WTC11 (cell line): ENCODE results near the gene ABHD4. TPM values are rescaled to one million over a fixed set of nuclear protein-coding genes. Genes with fewer than 3 reads are reported as not detected.

Experiments
- ATAC-seq: fragments of 200-7000 bp; cut with Tn5 transposase; 2 replicates; pipeline ENCODE4 v1.10.0; 2021; ENCODE audit warnings: mild to moderate bottlenecking, moderate library complexity
- CTCF ChIA-PET: fragments of 300-600 bp; sonication (Branson Sonifier 250); formaldehyde crosslinking; loops from one replicate; lab custom pipeline; 2021; ENCODE audit warnings: antibody characterized with exemption; lab: Charles Lee
- POLR2A ChIA-PET: fragments of 350-600 bp; sonication (Branson Sonifier 250); formaldehyde crosslinking; loops from one replicate; lab custom pipeline; 2021; ENCODE audit warnings: antibody characterized with exemption; lab: Charles Lee
- DNase-seq: peaks from one replicate; pipeline ENCODE4 v3.0.0; 2021; ENCODE audit warnings: low spot score
- H3K27ac Mint-ChIP-seq: 2 replicates; pipeline ENCODE4 v1.8.0; 2021; ENCODE audit warnings: mixed read lengths
- H3K27me3 Mint-ChIP-seq: 2 replicates; pipeline ENCODE4 v1.8.0; 2021; ENCODE audit warnings: low read depth, mild to moderate bottlenecking, moderate library complexity, mixed read lengths
- H3K36me3 Mint-ChIP-seq: 2 replicates; pipeline ENCODE4 v1.8.0; 2021; ENCODE audit warnings: mixed read lengths
- H3K4me1 Mint-ChIP-seq: 2 replicates; pipeline ENCODE4 v1.8.0; 2022; ENCODE audit warnings: mixed read lengths
- H3K4me3 Mint-ChIP-seq: 2 replicates; pipeline ENCODE4 v1.8.0; 2021; ENCODE audit warnings: mild to moderate bottlenecking, moderate library complexity, mixed read lengths
- H3K9me3 Mint-ChIP-seq: 2 replicates; pipeline ENCODE4 v1.8.0; 2021; ENCODE audit warnings: mixed read lengths
- AFF4 ChIP-seq: sonication (generic); formaldehyde crosslinking; IDR thresholded peaks from 2 replicates; pipeline ENCODE4 v1.8.1; 2023; ENCODE audit warnings: mild to moderate bottlenecking, missing genetic modification reagents, borderline replicate concordance
- ATF1 ChIP-seq: sonication (generic); formaldehyde crosslinking; IDR thresholded peaks from 2 replicates; pipeline ENCODE4 v1.8.1; 2023; ENCODE audit warnings: mild to moderate bottlenecking, moderate library complexity, missing genetic modification reagents
- ELF4 ChIP-seq: sonication (generic); formaldehyde crosslinking; IDR thresholded peaks from 2 replicates; pipeline ENCODE4 v1.8.1; 2022; ENCODE audit warnings: low read depth, mild to moderate bottlenecking, moderate library complexity, missing genetic modification reagents
- EMX1 ChIP-seq: fragments of 250-450 bp; sonication (Bioruptor Pico); IDR thresholded peaks from 2 replicates; pipeline ENCODE4 v1.8.0; 2021; ENCODE audit warnings: mild to moderate bottlenecking
- ESRRA ChIP-seq: sonication (generic); formaldehyde crosslinking; IDR thresholded peaks from 2 replicates; pipeline ENCODE4 v1.8.1; 2022; ENCODE audit warnings: mild to moderate bottlenecking, missing genetic modification reagents, borderline replicate concordance
- NR3C1 ChIP-seq: sonication (generic); formaldehyde crosslinking; conservative IDR thresholded peaks from 2 replicates; pipeline ENCODE4 v1.8.1; 2023; ENCODE audit warnings: low read depth, mild to moderate bottlenecking, missing genetic modification reagents
- ZNF263 ChIP-seq: sonication (generic); formaldehyde crosslinking; IDR thresholded peaks from 2 replicates; pipeline ENCODE4 v1.8.1; 2022; ENCODE audit warnings: low read depth, mild to moderate bottlenecking, moderate library complexity, missing genetic modification reagents
- ZNF396 ChIP-seq: fragments of 250-450 bp; sonication (Bioruptor Pico); IDR thresholded peaks from 2 replicates; pipeline ENCODE4 v1.8.0; 2021; ENCODE audit warnings: mild to moderate bottlenecking, moderate library complexity, borderline replicate concordance
- ZNF671 ChIP-seq: fragments of 250-450 bp; sonication (Bioruptor Pico); IDR thresholded peaks from 2 replicates; pipeline ENCODE4 v1.8.0; 2021; ENCODE audit warnings: mild to moderate bottlenecking
- total RNA-seq: library from RNA; stranded (reverse); gene quantifications from 3 replicates; pipeline ENCODE4 v1.2.3, GENCODE V29; 2021
- TF ChIP-seq, protein P1 (sequence below): sonication (generic); formaldehyde crosslinking; IDR thresholded peaks from 2 replicates; pipeline ENCODE4 v1.8.0; 2022; ENCODE audit warnings: mild to moderate bottlenecking, missing genetic modification reagents

The ABHD4 gene
- total RNA-seq, 1 experiment from 2014 or later = 33.9 TPM

GRCh38 chr14:22644305-22644635, 46.2 kb downstream of the ABHD4 start, which contains the start of gene OR6J1 (continued):
- TF ChIP-seq ESRRA (no peak), ZNF263 (no peak)

- no peak overlapping the region for H3K4me3 Mint-ChIP-seq
- no peaks in the 10 kb centered on the region for H3K36me3 Mint-ChIP-seq
- no peaks in the 10 kb centered on the region for H3K4me1 Mint-ChIP-seq
- CTCF ChIA-PET = interaction anchor here (1.0 to 3.3 kb wide), 2 partner anchors 76 to 87 kb away, joined by 4 to 24 read pairs; no protein-coding TSS in a partner anchor
- no peaks in the 10 kb centered on the region; the same call in 1 of the 2 replicates for H3K27me3 Mint-ChIP-seq
- POLR2A ChIA-PET = no interaction called here
- H3K9me3 Mint-ChIP-seq = no peaks in the 10 kb centered on the region
- DNase-seq = no peak
- no peak overlapping the region for H3K27ac Mint-ChIP-seq
- TF ChIP-seq NR3C1 = no peak
- TF ChIP-seq, all 79 proteins: peak for 0
- no peak for ATAC-seq
Measured at GRCh38 chr14:22646570-22647254, 48.6 kb downstream of the ABHD4 start.

DNA sequence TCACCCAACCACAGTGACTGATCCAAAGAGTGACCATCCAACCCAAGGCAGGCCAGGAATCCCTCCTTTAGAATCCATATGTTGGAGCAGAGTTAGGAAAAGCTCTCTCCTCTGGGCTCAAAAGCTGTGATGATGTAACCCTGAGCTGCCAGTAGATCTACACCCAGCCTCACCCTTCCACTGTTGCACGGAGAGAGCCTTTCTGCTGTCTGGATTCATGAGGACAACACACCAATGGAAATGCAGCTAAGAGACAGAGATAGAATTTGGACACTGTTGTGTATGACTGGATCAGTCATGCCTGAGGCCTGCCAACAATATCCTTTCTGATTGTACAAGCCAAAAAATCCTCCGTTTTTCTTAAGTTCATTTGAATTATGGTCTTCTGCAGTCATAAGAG, 50.4 kb downstream of the ABHD4 start:
- no peak overlapping the region for H3K27ac Mint-ChIP-seq
- no peak for TF ChIP-seq ZNF396
- CTCF ChIA-PET = interaction anchor here (0.9 to 3.3 kb wide), 3 partner anchors 59 to 89 kb away, joined by 3 to 24 read pairs (median 6); partner anchors contain the start of gene DAD1
- no peak for DNase-seq
- no peak overlapping the region for H3K4me3 Mint-ChIP-seq
- no peaks in the 10 kb centered on the region for H3K36me3 Mint-ChIP-seq
- POLR2A ChIA-PET = no interaction called here
- 0 out of 2 replicates have a peak, but pooled peaks cover 3% of the 10 kb centered on the region for H3K4me1 Mint-ChIP-seq
- H3K27me3 Mint-ChIP-seq = no peaks in the 10 kb centered on the region; the same call in 1 of the 2 replicates
- no peak for ATAC-seq
- H3K9me3 Mint-ChIP-seq = no peaks in the 10 kb centered on the region

DNA sequence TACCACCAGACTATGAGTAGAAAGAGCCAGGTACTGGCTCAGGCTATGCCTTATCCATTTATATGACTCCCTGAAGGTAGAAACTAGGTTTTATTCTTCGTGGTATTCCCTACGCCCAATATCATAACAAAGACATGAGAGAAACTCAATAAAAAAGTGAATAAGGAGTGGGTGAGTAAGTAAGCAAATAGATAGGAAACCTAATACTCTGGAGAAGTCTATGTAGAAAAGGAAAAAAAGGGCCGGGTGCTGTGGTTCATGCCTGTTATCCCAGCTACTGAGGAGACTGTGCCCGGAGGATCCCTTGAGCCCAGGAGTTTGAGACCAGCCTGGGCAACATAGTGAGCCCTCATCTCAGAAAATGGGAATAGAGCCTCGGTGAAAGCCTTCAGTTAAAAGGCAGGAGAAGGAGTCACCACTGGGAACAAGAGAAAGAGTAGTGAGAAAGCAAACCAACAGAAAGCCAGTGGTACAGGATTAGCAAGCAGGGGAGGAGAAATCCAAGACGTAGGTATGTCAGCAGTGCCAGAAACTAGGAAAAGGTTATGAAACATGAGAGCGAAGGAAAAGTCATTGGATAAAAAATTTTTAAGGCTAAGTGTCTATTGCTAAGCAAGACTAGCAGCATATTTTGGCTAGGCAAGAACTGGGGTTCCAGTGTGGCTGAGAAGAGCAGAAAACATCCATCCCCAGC, 52.1 kb downstream of the ABHD4 start:
- H3K27ac Mint-ChIP-seq = no peak overlapping the region
- ChIA-PET CTCF (interaction anchor here (3.3 to 4.3 kb wide), 2 partner anchors 79 to 80 kb away, joined by 24 to 90 read pairs; no protein-coding TSS in a partner anchor), POLR2A (interaction anchor here (0.6 kb wide), 1 partner anchor 61 kb away, joined by 3 read pairs; the partner anchor contains the start of gene DAD1)
- 0 out of 2 replicates have a peak, but pooled peaks cover 3% of the 10 kb centered on the region for H3K4me1 Mint-ChIP-seq
- no peaks in the 10 kb centered on the region for H3K36me3 Mint-ChIP-seq
- no peaks in the 10 kb centered on the region; the same call in 1 of the 2 replicates for H3K27me3 Mint-ChIP-seq
- DNase-seq = no peak
- no peak for TF ChIP-seq EMX1 (CRISPR knock-in tag)
- no peak for TF ChIP-seq ELF4 (CRISPR knock-in tag)
- no peak for TF ChIP-seq AFF4
- no peak for TF ChIP-seq ATF1
- TF ChIP-seq, protein P1, sequence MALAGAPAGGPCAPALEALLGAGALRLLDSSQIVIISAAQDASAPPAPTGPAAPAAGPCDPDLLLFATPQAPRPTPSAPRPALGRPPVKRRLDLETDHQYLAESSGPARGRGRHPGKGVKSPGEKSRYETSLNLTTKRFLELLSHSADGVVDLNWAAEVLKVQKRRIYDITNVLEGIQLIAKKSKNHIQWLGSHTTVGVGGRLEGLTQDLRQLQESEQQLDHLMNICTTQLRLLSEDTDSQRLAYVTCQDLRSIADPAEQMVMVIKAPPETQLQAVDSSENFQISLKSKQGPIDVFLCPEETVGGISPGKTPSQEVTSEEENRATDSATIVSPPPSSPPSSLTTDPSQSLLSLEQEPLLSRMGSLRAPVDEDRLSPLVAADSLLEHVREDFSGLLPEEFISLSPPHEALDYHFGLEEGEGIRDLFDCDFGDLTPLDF (CRISPR knock-in tag) = no peak
- no peak for TF ChIP-seq ZNF671 (CRISPR knock-in tag)
- ATAC-seq = no peak
- H3K4me3 Mint-ChIP-seq = no peak overlapping the region
- no peaks in the 10 kb centered on the region for H3K9me3 Mint-ChIP-seq
